IMR-90 (cell line): ENCODE measurements around the gene NAGLU. TPM values are rescaled to one million over a fixed set of nuclear protein-coding genes. Genes with fewer than 3 reads are reported as not detected.

Experiments used
- ATAC-seq: fragments of 200-7000 bp; cut with Tn5 transposase; 2 replicates; pipeline ENCODE4 v1.9.1; 2020; ENCODE audit warnings: low read depth, mild to moderate bottlenecking, moderate library complexity
- BruUV-seq: library from RNA; stranded (reverse); fragments of 400-500 nt; replicated peaks from 2 replicates; lab custom pipeline; 2021; lab: Mats Ljungman, UMichigan
- CTCF ChIA-PET: fragments of 300-600 bp; formaldehyde crosslinking; extraction: SDS; loops from one replicate; lab custom pipeline; 2021; ENCODE audit warnings: antibody characterized with exemption; lab: Yijun Ruan, JAX
- POLR2A ChIA-PET: fragments of 300-600 bp; sonication (Branson Sonifier 250); formaldehyde crosslinking; loops from one replicate; lab custom pipeline; 2022; ENCODE audit warnings: antibody characterized with exemption; ENCODE audit not compliant: unreplicated experiment; lab: Charles Lee
- DNase-seq: peaks from one replicate; pipeline ENCODE4 v3.0.0; 2013
- H2AFZ ChIP-seq: replicated peaks from 2 replicates; pipeline ENCODE3; 2013; ENCODE audit warnings: low read length, mild to moderate bottlenecking; ENCODE audit not compliant: poor library complexity
- H2AK5ac ChIP-seq: 2 replicates; pipeline ENCODE4 v1.6.1; 2013; ENCODE audit warnings: low read depth, low read length, inconsistent platforms
- H2AK9ac ChIP-seq: replicated peaks from 2 replicates; pipeline ENCODE3; 2013; ENCODE audit warnings: mild to moderate bottlenecking, low read depth, low read length, moderate library complexity; ENCODE audit not compliant: poor library complexity
- H2BK120ac ChIP-seq: 2 replicates; pipeline ENCODE4 v1.6.1; 2013; ENCODE audit warnings: low read depth, low read length, inconsistent platforms
- H2BK15ac ChIP-seq: 3 replicates; pipeline ENCODE4 v1.6.1; 2013; ENCODE audit warnings: low read depth, low read length, inconsistent platforms
- H2BK20ac ChIP-seq: 2 replicates; pipeline ENCODE4 v1.6.1; 2013; ENCODE audit warnings: low read depth, mild to moderate bottlenecking, inconsistent platforms, low read length, moderate library complexity
- H2BK5ac ChIP-seq: 2 replicates; pipeline ENCODE4 v1.6.1; 2013; ENCODE audit warnings: mild to moderate bottlenecking, low read depth, low read length, inconsistent platforms; ENCODE audit not compliant: poor library complexity, severe bottlenecking
- H3K14ac ChIP-seq: replicated peaks from 2 replicates; pipeline ENCODE4 v1.6.1; 2013; ENCODE audit warnings: low read depth, low read length, inconsistent platforms
- H3K18ac ChIP-seq: 2 replicates; pipeline ENCODE4 v1.6.1; 2013; ENCODE audit warnings: low read depth, low read length, control low read depth
- H3K23ac ChIP-seq: 2 replicates; pipeline ENCODE4 v1.6.1; 2013; ENCODE audit warnings: low read depth, low read length, inconsistent platforms
- H3K27ac ChIP-seq: 2 replicates; pipeline ENCODE4 v1.5.1; 2013; ENCODE audit warnings: mild to moderate bottlenecking, control low read depth, low read length; ENCODE audit not compliant: insufficient read depth
- H3K27me3 ChIP-seq: 2 replicates; pipeline ENCODE4 v1.6.1; 2013; ENCODE audit warnings: low read length; ENCODE audit not compliant: control insufficient read depth, insufficient read depth
- H3K36me3 ChIP-seq: 2 replicates; pipeline ENCODE4 v1.6.1; 2013; ENCODE audit warnings: low read length, mixed read lengths; ENCODE audit not compliant: control insufficient read depth, insufficient read depth
- H3K4ac ChIP-seq: 2 replicates; pipeline ENCODE4 v1.6.1; 2013; ENCODE audit warnings: low read depth, low read length, inconsistent platforms
- H3K4me1 ChIP-seq: 2 replicates; pipeline ENCODE4 v1.6.1; 2013; ENCODE audit warnings: low read length, mixed read lengths; ENCODE audit not compliant: control insufficient read depth, insufficient read depth
- H3K4me2 ChIP-seq: 2 replicates; pipeline ENCODE4 v1.6.1; 2013; ENCODE audit warnings: low read depth, mild to moderate bottlenecking, control low read depth, low read length, moderate library complexity
- H3K4me3 ChIP-seq: 2 replicates; pipeline ENCODE4 v1.5.1; 2013; ENCODE audit warnings: low read depth, mild to moderate bottlenecking, control low read depth, low read length, moderate library complexity; ENCODE audit not compliant: insufficient read depth
- H3K56ac ChIP-seq: 2 replicates; pipeline ENCODE4 v1.6.1; 2013; ENCODE audit warnings: low read length, inconsistent platforms; ENCODE audit not compliant: insufficient read depth; ENCODE audit errors: extremely low read depth
- H3K79me1 ChIP-seq, 2 experiments: 2 replicates each; pipeline ENCODE4 v1.6.1; 2013; ENCODE audit warnings: low read length in 2 of 2, inconsistent platforms in 1 of 2, low read depth in 1 of 2
- H3K9ac ChIP-seq: 2 replicates; pipeline ENCODE4 v1.6.1; 2013; ENCODE audit warnings: low read depth, low read length, control low read depth
- H3K9me1 ChIP-seq: 2 replicates; pipeline ENCODE4 v1.6.1; 2013; ENCODE audit warnings: low read length, inconsistent platforms; ENCODE audit not compliant: insufficient read depth
- H3K9me3 ChIP-seq: 2 replicates; pipeline ENCODE4 v1.6.1; 2013; ENCODE audit warnings: low read length; ENCODE audit not compliant: control insufficient read depth, insufficient read depth
- H4K20me1 ChIP-seq: 2 replicates; pipeline ENCODE4 v1.6.1; 2013; ENCODE audit warnings: low read length, inconsistent platforms; ENCODE audit not compliant: insufficient read depth
- H4K5ac ChIP-seq: 2 replicates; pipeline ENCODE4 v1.6.1; 2013; ENCODE audit warnings: mild to moderate bottlenecking, low read depth, low read length, control low read depth
- H4K8ac ChIP-seq, 2 experiments: 2 replicates each; pipeline ENCODE4 v1.6.1; 2013; ENCODE audit warnings: low read depth in 2 of 2, low read length in 2 of 2, control low read depth in 1 of 2, inconsistent platforms in 1 of 2
- H4K91ac ChIP-seq: 2 replicates; pipeline ENCODE4 v1.6.1; 2013; ENCODE audit warnings: low read depth, low read length, inconsistent platforms; ENCODE audit not compliant: insufficient read depth
- BHLHE40 ChIP-seq: fragments of 150-350 bp; IDR thresholded peaks from 2 replicates; pipeline ENCODE4 v1.6.1; 2016; ENCODE audit warnings: mild to moderate bottlenecking, low read depth, low read length
- CHD1 ChIP-seq: IDR thresholded peaks from 2 replicates; pipeline ENCODE4 v1.6.1; 2012; ENCODE audit warnings: low read depth, low read length, improper control_type of control experiment
- NFE2L2 ChIP-seq: fragments of 150-350 bp; IDR thresholded peaks from 2 replicates; pipeline ENCODE4 v1.6.1; 2016; ENCODE audit warnings: low read depth, mild to moderate bottlenecking, low read length
- POLR2A ChIP-seq: IDR thresholded peaks from 2 replicates; pipeline ENCODE4 v1.6.1; 2012; ENCODE audit warnings: mild to moderate bottlenecking, low read depth, low read length
- RAD21 ChIP-seq: IDR thresholded peaks from 2 replicates; pipeline ENCODE4 v1.6.1; 2012; ENCODE audit warnings: low read length, improper control_type of control experiment
- RCOR1 ChIP-seq: IDR thresholded peaks from 2 replicates; pipeline ENCODE4 v1.6.1; 2012; ENCODE audit warnings: mild to moderate bottlenecking, low read length, improper control_type of control experiment; ENCODE audit not compliant: insufficient replicate concordance
- SMC3 ChIP-seq: fragments of 150-350 bp; IDR thresholded peaks from 2 replicates; pipeline ENCODE4 v1.6.1; 2016; ENCODE audit warnings: low read depth, mild to moderate bottlenecking, antibody characterized with exemption, low read length, moderate library complexity
- WGBS, 2 experiments: methylation state at CpG; one replicate each; pipeline versions ENCODE4 v1.1.5 to v1.1.7; 2013; ENCODE audit warnings: missing lambda C conversion rate in 2 of 2; ENCODE audit not compliant: insufficient read length in 1 of 2; ENCODE audit errors: extremely low coverage in 2 of 2; 5-methylcytosine and 5-hydroxymethylcytosine counted together
- dilution Hi-C: fragments of 300-500 bp; cut with HindIII; formaldehyde crosslinking; loops from one replicate; pipeline ENCODE4 v1.14.3; 2018; ENCODE audit warnings: low sequenced_read_pairs; ENCODE audit not compliant: unreplicated experiment
- in situ Hi-C: fragments of 300-500 bp; cut with MboI; formaldehyde crosslinking; loops from 3 replicates; pipeline ENCODE4 v1.14.3; 2019; ENCODE audit warnings: low sequenced_read_pairs, inconsistent platforms, mixed read lengths
- intact Hi-C: fragments of 100-400 bp; cut with micrococcal nuclease; formaldehyde crosslinking; loops from 2 replicates; pipeline ENCODE4 v1.10.0; 2022
- polyA plus RNA-seq, 3 experiments: library from polyadenylated mRNA; depleted of rRNA; stranded (reverse); fragments of >200 nt; gene quantifications; 2 replicates each; pipeline ENCODE4 v1.2.3, GENCODE V29; 2012; ENCODE audit warnings: low replicate concordance in 1 of 3
- total RNA-seq: library from RNA; depleted of rRNA; stranded (reverse); fragments of >200 nt; gene quantifications from 2 replicates; pipeline ENCODE4 v1.2.3, GENCODE V29; 2012
- TF ChIP-seq, protein P1 (sequence below): fragments of 150-350 bp; IDR thresholded peaks from 2 replicates; pipeline ENCODE4 v1.6.1; 2016; ENCODE audit warnings: low read depth, mild to moderate bottlenecking, low read length, moderate library complexity, borderline replicate concordance
- TF ChIP-seq, protein P2 (sequence below): conservative IDR thresholded peaks from 2 replicates; pipeline ENCODE4 v1.5.1; 2012; ENCODE audit warnings: mild to moderate bottlenecking, low read depth, low read length, improper control_type of control experiment

NAGLU gene
- total and polyA plus RNA-seq, 2 of the 4 experiments (the other 2 are of a cell fraction) = 6.5 to 29.2 TPM

DNA sequence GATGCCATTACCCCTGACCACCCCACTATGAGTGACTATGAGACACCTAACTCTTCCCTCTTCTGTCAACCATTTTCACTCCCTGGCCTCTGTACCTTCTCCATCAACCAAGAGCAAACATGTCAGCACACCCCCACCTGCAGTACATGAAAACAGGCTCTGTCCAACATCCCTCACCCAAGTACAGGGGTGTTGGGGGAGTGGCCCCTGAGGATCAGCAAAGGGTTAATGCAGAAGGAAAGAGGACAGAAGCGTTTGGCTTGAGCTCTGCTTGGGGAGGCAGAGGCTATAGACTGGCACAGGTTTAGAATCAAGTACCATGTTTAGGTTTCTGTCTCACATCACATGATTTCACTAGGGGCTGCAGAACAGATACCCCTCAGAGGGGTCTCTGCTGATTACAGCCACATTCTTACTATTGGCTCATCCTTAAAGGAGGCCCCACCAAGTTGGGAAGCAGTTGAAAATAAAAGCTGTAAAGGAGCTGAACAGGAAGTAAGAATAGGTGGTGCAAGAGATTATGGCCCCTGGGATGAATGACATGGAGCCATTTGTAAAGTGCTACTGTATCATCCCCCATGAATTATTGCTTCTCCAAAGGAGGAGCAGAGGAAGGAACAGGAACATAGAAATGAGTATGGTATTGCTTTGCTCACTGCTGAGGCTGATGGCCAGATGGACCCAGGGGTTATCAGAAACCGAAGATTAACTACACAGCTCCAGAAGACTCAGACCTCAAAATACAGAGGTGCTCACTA lies 43.9 kb downstream of the NAGLU start:
- H3K18ac ChIP-seq = no peak overlapping the region
- no peak overlapping the region for H3K9ac ChIP-seq
- no peak for TF ChIP-seq NFE2L2
- no peak for TF ChIP-seq POLR2A
- TF ChIP-seq CHD1 = no peak
- TF ChIP-seq SMC3 = no peak
- TF ChIP-seq, protein P1, sequence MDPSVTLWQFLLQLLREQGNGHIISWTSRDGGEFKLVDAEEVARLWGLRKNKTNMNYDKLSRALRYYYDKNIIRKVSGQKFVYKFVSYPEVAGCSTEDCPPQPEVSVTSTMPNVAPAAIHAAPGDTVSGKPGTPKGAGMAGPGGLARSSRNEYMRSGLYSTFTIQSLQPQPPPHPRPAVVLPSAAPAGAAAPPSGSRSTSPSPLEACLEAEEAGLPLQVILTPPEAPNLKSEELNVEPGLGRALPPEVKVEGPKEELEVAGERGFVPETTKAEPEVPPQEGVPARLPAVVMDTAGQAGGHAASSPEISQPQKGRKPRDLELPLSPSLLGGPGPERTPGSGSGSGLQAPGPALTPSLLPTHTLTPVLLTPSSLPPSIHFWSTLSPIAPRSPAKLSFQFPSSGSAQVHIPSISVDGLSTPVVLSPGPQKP = no peak
- no peak for TF ChIP-seq RCOR1
- TF ChIP-seq BHLHE40 = no peak
- TF ChIP-seq, protein P2, sequence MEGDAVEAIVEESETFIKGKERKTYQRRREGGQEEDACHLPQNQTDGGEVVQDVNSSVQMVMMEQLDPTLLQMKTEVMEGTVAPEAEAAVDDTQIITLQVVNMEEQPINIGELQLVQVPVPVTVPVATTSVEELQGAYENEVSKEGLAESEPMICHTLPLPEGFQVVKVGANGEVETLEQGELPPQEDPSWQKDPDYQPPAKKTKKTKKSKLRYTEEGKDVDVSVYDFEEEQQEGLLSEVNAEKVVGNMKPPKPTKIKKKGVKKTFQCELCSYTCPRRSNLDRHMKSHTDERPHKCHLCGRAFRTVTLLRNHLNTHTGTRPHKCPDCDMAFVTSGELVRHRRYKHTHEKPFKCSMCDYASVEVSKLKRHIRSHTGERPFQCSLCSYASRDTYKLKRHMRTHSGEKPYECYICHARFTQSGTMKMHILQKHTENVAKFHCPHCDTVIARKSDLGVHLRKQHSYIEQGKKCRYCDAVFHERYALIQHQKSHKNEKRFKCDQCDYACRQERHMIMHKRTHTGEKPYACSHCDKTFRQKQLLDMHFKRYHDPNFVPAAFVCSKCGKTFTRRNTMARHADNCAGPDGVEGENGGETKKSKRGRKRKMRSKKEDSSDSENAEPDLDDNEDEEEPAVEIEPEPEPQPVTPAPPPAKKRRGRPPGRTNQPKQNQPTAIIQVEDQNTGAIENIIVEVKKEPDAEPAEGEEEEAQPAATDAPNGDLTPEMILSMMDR = no peak
- no peak for TF ChIP-seq RAD21
- in situ Hi-C loops = loop anchor here (5.0 kb wide), 1 partner anchor 102 kb away; the partner anchor contains the start of genes CCR10 and CNTNAP1
- no peak overlapping the region for H4K5ac ChIP-seq
- H4K20me1 ChIP-seq = peaks cover 4% of the 10 kb centered on the region; the same call in 1 of the 2 replicates
- TSS peak; percentile 46 for BruUV-seq
- no peaks in the 10 kb centered on the region for H3K9me3 ChIP-seq
- no peak overlapping the region for H3K23ac ChIP-seq
- no peak overlapping the region for H2AFZ ChIP-seq
- dilution Hi-C loops = no loop called here
- DNase-seq (no peak), ATAC-seq (no peak)
- peaks cover 17 to 47% of the 10 kb centered on the region in 2 experiments; a peak in 3 of 4 replicates for H3K79me1 ChIP-seq
- no peak overlapping the region for H3K4me2 ChIP-seq
- POLR2A ChIA-PET = no interaction called here
- no peak overlapping the region for H2AK5ac ChIP-seq
- H2BK15ac ChIP-seq = no peak overlapping the region
- H3K27me3 ChIP-seq = no peaks in the 10 kb centered on the region
- H2BK120ac ChIP-seq = no peak overlapping the region
- H3K27ac ChIP-seq = no peak overlapping the region
- H3K4me3 ChIP-seq = no peak overlapping the region
- no peak overlapping the region for H4K8ac ChIP-seq
- no peak overlapping the region for H2BK5ac ChIP-seq
- no peaks in the 10 kb centered on the region for H3K9me1 ChIP-seq
- H3K4ac ChIP-seq = no peak overlapping the region
- intact Hi-C loops = loop anchor here (5.0 kb wide), 1 partner anchor 182 kb away; the partner anchor contains the start of gene RAMP2
- H2AK9ac ChIP-seq = peak overlapping the region; percentile 25
- no peak overlapping the region for H4K91ac ChIP-seq
- peaks cover 5% of the 10 kb centered on the region for H3K4me1 ChIP-seq
- peaks cover 44% of the 10 kb centered on the region for H3K36me3 ChIP-seq
- CTCF ChIA-PET = interaction anchor here (0.5 kb wide), 1 partner anchor 408 kb away, joined by 3 read pairs; no protein-coding TSS in a partner anchor
- H3K56ac ChIP-seq = no peak overlapping the region
- WGBS, 2 experiments = no CpG with 5 or more reads among the region's 2 CpGs
- no peak overlapping the region for H2BK20ac ChIP-seq
- H3K14ac ChIP-seq = no peak overlapping the region
